Measurements from ENCODE around the gene SAMHD1.
"Not testable (repeated sequence)": the region's sequence is repeated elsewhere in the genome, so short reads cannot be mapped to it uniquely, and the experiment has no call there.

SAMHD1 gene

DNA sequence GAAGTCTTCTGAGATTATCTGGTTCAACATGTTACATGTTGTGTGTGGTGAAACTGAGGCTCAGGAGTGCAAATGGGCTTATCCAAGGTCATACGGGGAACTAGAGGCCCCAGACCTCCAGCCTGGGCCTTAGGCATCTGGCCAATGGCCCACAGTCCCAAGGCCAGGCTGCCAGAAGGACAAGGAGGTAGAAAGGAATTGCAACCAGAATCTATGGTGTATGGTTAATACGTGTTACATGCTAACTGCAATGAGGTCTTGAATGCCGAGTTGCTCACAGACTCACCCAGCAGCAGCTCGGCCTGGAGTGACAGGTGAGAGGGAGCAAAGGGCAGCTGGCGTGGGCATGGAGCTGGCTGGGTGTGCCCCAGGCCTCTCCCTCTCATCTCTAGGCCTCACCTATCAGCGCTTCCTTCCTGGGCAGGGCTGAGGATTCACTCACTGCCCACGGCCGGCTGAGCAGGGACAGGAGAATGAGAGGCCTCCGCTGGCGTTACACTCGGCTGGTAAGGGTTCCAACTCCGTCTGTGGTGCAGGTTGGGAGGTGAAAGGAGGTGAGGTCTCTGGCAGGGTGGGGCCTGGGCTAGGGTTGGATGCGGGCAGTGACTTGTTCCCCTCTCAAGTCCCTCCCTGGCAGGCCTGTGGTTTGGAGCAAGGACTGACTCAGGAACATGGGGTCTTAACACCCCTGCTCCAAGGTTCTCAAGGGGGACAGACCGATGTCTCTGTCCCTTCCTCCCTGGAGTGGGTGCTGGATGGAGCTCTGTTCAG lies 75.6 kb downstream of the SAMHD1 start, which contains the start of gene TLDC2:
TLDC2 (plus strand) TSS at position 437 of the 771 bp plus-strand sequence; CDS start at position 474, 37 bp downstream.
- in situ Hi-C loops (cut with MboI; ENCODE audit: low sequenced_read_pairs, unreplicated experiment), result loop anchor here (25.0 kb wide), 1 partner anchor 664 kb away; no protein-coding TSS in a partner anchor
- TF ChIP-seq, protein P1, sequence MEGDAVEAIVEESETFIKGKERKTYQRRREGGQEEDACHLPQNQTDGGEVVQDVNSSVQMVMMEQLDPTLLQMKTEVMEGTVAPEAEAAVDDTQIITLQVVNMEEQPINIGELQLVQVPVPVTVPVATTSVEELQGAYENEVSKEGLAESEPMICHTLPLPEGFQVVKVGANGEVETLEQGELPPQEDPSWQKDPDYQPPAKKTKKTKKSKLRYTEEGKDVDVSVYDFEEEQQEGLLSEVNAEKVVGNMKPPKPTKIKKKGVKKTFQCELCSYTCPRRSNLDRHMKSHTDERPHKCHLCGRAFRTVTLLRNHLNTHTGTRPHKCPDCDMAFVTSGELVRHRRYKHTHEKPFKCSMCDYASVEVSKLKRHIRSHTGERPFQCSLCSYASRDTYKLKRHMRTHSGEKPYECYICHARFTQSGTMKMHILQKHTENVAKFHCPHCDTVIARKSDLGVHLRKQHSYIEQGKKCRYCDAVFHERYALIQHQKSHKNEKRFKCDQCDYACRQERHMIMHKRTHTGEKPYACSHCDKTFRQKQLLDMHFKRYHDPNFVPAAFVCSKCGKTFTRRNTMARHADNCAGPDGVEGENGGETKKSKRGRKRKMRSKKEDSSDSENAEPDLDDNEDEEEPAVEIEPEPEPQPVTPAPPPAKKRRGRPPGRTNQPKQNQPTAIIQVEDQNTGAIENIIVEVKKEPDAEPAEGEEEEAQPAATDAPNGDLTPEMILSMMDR (IDR thresholded peaks at IDR 0.05; ENCODE audit: borderline replicate concordance, control extremely low read depth, extremely low read depth, insufficient read depth, missing control alignments), result no peak
- DNase-seq (ENCODE audit: low spot score), result no peak

DNA sequence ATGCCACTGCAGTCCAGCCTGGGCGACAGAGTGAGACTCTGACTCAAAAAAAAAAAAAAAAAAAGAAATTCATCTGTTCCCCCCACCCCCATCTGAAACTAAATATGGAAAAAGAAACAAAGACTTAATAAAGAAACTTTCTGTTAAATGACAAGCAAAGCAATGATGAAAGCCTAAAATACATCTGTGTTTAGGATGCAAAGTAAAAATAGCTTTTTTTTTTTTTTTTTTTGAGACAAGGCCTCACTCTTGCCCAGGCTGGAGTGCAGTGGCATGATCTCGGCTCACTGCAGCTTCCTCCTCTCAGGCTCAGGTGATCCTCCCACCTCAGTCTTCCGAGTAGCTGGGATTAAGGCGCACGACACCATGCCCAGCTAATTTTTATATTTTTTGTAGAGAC lies 76.4 kb downstream of the SAMHD1 start:
- in situ Hi-C loops (cut with MboI; ENCODE audit: low sequenced_read_pairs, unreplicated experiment), result loop anchor here (25.0 kb wide), 1 partner anchor 663 kb away; no protein-coding TSS in a partner anchor
- DNase-seq (ENCODE audit: low spot score), result not testable (repeated sequence)

DNA sequence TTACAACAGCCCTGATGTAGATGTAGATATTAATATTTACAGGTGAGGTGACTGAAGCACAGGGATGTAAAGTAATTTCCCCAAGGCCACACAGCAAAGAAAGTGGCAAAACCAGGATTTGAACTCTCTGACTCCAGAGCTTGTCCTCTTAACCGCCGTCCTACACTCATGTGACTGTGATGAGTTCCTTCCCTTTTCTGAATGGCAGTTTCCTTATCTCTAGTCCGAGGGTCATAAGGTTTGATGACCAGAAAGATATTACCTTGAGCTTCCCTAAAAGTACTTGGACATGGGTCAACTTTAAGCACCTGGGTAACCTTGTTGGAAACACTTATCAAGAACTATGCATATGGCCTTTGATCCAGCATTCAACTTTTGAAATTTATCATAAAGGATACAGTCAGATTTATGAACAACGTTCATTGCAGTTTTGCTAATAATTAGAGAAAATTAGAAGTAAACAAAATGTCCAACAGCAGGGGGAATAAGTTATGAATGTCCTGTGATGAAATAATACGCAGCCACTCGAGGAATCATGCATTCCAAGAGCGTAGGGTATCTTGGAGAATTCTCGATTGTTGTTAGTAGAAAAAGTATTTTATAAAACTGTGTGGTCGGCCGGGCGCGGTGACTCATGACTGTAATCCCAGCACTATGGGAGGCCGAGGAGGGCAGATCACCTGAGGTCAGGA lies 77.9 kb downstream of the SAMHD1 start:
- in situ Hi-C loops (cut with MboI; ENCODE audit: low sequenced_read_pairs, unreplicated experiment), result no loop called here
- TF ChIP-seq, protein P1 (IDR thresholded peaks at IDR 0.05; ENCODE audit: borderline replicate concordance, control extremely low read depth, extremely low read depth, insufficient read depth, missing control alignments), result no peak
- DNase-seq (ENCODE audit: low spot score), result no peak

DNA sequence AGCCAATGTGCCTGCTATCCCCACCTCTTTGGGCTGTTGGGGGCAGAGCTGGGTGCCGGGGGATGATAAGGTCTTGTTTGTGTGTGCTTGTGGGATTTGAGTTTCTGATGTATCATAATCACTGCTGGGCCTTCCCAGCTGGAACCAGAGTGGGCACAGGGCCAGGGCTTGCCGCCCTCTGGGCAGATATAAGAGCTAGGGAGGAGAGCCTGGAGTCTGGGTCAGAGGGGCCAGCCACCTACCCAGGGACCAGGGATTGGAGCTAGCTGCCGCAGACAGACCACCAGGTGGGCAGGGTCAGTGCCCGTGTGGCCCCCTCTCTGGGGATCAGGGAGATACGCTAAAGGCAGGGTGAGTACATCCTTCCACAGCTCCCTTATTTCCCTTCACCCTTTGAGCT lies 78.7 kb downstream of the SAMHD1 start:
- in situ Hi-C loops (cut with MboI; ENCODE audit: low sequenced_read_pairs, unreplicated experiment), result no loop called here
- TF ChIP-seq, protein P1 (IDR thresholded peaks at IDR 0.05; ENCODE audit: borderline replicate concordance, control extremely low read depth, extremely low read depth, insufficient read depth, missing control alignments), result no peak
- DNase-seq (ENCODE audit: low spot score), result no peak

DNA sequence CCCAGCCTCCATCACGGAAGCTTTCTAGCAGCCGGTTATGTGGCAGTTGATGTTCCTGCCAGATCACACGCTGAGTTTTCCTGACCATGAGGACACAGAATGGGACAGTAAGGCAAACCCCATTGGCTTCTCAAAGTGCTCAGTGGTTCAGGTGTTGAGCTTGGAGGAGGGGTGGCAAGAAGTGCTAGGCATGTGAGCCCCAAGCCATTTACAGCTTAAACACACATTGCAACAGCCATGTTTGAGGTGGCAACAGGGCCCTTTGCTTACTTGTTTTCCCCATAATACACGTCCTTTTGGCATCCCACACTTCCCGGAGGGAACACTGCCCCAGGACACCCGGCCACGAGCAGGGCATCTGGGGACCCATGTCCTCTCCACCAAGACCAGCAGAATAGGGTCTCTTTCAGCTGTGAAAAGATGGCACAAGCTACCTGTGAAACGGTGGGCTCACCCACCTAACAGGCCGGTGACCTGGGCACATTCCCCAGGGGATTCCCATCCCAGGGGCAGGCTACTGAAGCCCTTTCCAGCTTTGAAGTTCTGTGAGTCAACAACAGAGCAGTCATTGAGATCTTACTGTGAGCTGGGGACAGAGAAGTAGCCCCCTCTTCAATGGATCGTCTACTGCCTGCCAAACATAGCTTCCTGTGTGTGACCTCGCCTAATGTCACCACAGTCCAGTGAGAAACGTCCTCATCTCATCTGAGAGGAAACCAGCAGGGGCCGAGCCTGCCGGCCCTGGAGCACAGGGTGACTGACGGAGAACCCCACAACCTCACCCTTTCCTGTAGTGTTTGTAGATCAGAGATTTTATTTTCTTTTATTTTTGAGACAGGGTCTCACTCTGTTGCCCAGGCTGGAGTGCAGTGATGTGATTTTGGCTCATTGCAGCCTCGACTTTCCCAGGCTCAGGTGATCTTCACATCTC lies 79.6 kb downstream of the SAMHD1 start:
- in situ Hi-C loops (cut with MboI; ENCODE audit: low sequenced_read_pairs, unreplicated experiment), result no loop called here
- TF ChIP-seq, protein P1 (IDR thresholded peaks at IDR 0.05; ENCODE audit: borderline replicate concordance, control extremely low read depth, extremely low read depth, insufficient read depth, missing control alignments), result no peak
- DNase-seq (ENCODE audit: low spot score), result no peak

DNA sequence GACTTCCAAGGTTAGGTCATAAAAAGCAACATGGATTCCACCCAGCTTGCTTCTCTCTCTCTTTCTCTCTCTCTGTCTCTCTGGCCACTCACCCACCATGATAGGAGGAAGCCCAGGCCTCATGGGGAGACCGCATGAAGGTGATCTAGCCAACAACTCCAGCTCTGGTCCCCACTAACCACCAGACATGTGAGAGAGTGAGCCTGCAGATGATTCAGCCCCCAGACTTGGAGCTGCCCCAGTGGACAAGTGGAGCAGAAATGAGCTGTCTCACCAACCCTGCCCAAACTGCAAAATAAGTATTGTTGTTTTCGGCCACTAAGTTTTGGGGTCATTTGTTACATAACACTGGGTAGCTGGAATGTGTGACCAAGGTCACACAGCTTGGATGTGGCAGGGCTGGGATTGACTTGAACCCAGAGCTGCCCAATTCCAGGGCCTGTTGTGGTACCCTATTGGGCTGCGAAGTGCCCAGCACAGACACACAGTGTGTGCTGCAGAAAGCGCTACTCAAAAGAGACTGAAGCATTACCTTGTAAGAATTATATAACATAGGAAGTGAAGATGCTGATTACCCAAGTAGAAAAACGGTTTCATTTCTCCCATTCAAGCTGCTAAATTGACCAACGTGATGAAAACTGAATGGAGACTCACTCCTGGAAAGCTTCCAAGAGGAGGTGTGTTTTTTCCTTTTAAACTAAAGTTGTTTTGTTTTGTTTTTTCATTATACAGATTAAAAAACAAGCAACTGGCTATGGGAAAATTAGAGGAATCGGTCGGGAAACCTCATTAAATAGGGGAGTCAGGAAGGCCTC lies 84.6 kb downstream of the SAMHD1 start:
- TF ChIP-seq, protein P1 (IDR thresholded peaks at IDR 0.05; ENCODE audit: borderline replicate concordance, control extremely low read depth, extremely low read depth, insufficient read depth, missing control alignments), result no peak
- no peak for DNase-seq (ENCODE audit: low spot score)
- in situ Hi-C loops (cut with MboI; ENCODE audit: low sequenced_read_pairs, unreplicated experiment), result no loop called here

Measured in GM13976 (cell line).